ENCODE measurements around the gene ANKHD1.

The ANKHD1 gene

GRCh38 chr5:140371356-140372151, 30.1 kb upstream of the ANKHD1 start:
- no peak for DNase-seq (ENCODE audit: low spot score)

- DNase-seq (ENCODE audit: low spot score) = peak; percentile 59
Observed at GRCh38 chr5:140372971-140373487, 28.6 kb upstream of the ANKHD1 start.

- no peak for DNase-seq (ENCODE audit: low spot score)
Observed at GRCh38 chr5:140381351-140381750, 20.3 kb upstream of the ANKHD1 start.

GRCh38 chr5:140381972-140382371, 19.7 kb upstream of the ANKHD1 start:
- no peak for DNase-seq (ENCODE audit: low spot score)

GRCh38 chr5:140382866-140383265, 18.8 kb upstream of the ANKHD1 start:
- no peak for DNase-seq (ENCODE audit: low spot score)

- no peak for DNase-seq (ENCODE audit: low spot score)
Observed at GRCh38 chr5:140383300-140383699, 18.3 kb upstream of the ANKHD1 start.

- DNase-seq (ENCODE audit: low spot score) = no peak
Observed at GRCh38 chr5:140388052-140388451, 13.6 kb upstream of the ANKHD1 start.

- no peak for DNase-seq (ENCODE audit: low spot score)
Observed at GRCh38 chr5:140391312-140391711, 10.3 kb upstream of the ANKHD1 start.

- DNase-seq (ENCODE audit: low spot score) = no peak
Observed at GRCh38 chr5:140391732-140392131, 9.9 kb upstream of the ANKHD1 start.

- DNase-seq (ENCODE audit: low spot score) = no peak
Observed at GRCh38 chr5:140393738-140394137, 7.9 kb upstream of the ANKHD1 start.

GRCh38 chr5:140398379-140398811, 3.2 kb upstream of the ANKHD1 start:
- DNase-seq (ENCODE audit: low spot score) = no peak

GRCh38 chr5:140399979-140400729, 1.5 kb upstream of the ANKHD1 start:
- peak; percentile 71 for DNase-seq (ENCODE audit: low spot score)

- peak; percentile 96 for DNase-seq (ENCODE audit: low spot score)
Observed at GRCh38 chr5:140400730-140401361, 787 bp upstream of the ANKHD1 start.

GRCh38 chr5:140402258-140403074, 833 bp downstream of the ANKHD1 start:
- peak; percentile 83 for DNase-seq (ENCODE audit: low spot score)

- no peak for DNase-seq (ENCODE audit: low spot score)
Observed at GRCh38 chr5:140403613-140404012, 2.0 kb downstream of the ANKHD1 start.

GRCh38 chr5:140408750-140409241, 7.2 kb downstream of the ANKHD1 start:
- no peak for DNase-seq (ENCODE audit: low spot score)

GRCh38 chr5:140413230-140413629, 11.6 kb downstream of the ANKHD1 start:
- no peak for DNase-seq (ENCODE audit: low spot score)

- DNase-seq (ENCODE audit: low spot score) = no peak
Observed at GRCh38 chr5:140417235-140417634, 15.6 kb downstream of the ANKHD1 start.

- DNase-seq (ENCODE audit: low spot score) = no peak
Observed at GRCh38 chr5:140418862-140419520, 17.4 kb downstream of the ANKHD1 start.

GRCh38 chr5:140420226-140420570, 18.6 kb downstream of the ANKHD1 start:
- DNase-seq (ENCODE audit: low spot score) = no peak

All from NAMALWA (cell line).